Heart left ventricle (tissue), 16 donors: ENCODE results near the gene RAB6B. TPM values are rescaled to one million over a fixed set of nuclear protein-coding genes. Genes with fewer than 3 reads are reported as not detected.

Source experiments
- ATAC-seq, 4 donors: fragments of 200-7000 bp; cut with Tn5 transposase; one replicate each; pipeline ENCODE4 v1.9.1; 2020 to 2022; ENCODE audit warnings: moderate library complexity in 4 of 4, mild to moderate bottlenecking in 3 of 4, moderate number of reproducible peaks in 1 of 4
- DNase-seq, 5 donors: peaks; one replicate each; pipeline ENCODE4 v3.0.0-alpha.2; 2020
- H3K27ac ChIP-seq, 12 donors: fragments of 200-600 bp; sonication (generic) in 4 of 12; one replicate each; pipeline versions ENCODE4 v1.5.0 to v1.8.0; 2016 to 2022; ENCODE audit warnings: mild to moderate bottlenecking in 2 of 12
- H3K27me3 ChIP-seq, 9 donors: fragments of 200-600 bp; sonication (generic) in 2 of 9; one replicate each; pipeline versions ENCODE4 v1.5.1 to v1.8.0; 2016 to 2022; ENCODE audit warnings: mild to moderate bottlenecking in 3 of 9
- H3K36me3 ChIP-seq, 9 donors: fragments of 200-600 bp; sonication (generic) in 2 of 9; one replicate each; pipeline versions ENCODE4 v1.5.0 to v1.8.0; 2018 to 2022; ENCODE audit warnings: mild to moderate bottlenecking in 2 of 9
- H3K4me1 ChIP-seq, 12 donors: fragments of 200-600 bp; sonication (generic) in 4 of 12; one replicate each; pipeline versions ENCODE4 v1.5.0 to v1.8.0; 2016 to 2022; ENCODE audit warnings: mild to moderate bottlenecking in 3 of 12
- H3K4me3 ChIP-seq, 12 donors: fragments of 200-600 bp; sonication (generic) in 4 of 12; one replicate each; pipeline versions ENCODE4 v1.5.0 to v1.8.0; 2017 to 2022; ENCODE audit warnings: mild to moderate bottlenecking in 9 of 12, moderate library complexity in 4 of 12
- H3K9me3 ChIP-seq, 12 donors: fragments of 200-600 bp; sonication (generic) in 4 of 12; one replicate each; pipeline versions ENCODE4 v1.5.0 to v1.8.0; 2016 to 2022; ENCODE audit warnings: mild to moderate bottlenecking in 1 of 12
- POLR2A ChIP-seq, 2 donors: fragments of 450-650 bp; IDR thresholded peaks; one replicate each; pipeline ENCODE4 v1.6.1; 2017; ENCODE audit warnings: antibody characterized with exemption in 2 of 2, mild to moderate bottlenecking in 2 of 2, moderate library complexity in 2 of 2
- WGBS, 4 donors: extraction: QIAGEN DNeasy Blood & Tissue Kit in 2 of 4; methylation state at CpG; one replicate each; pipeline versions ENCODE4 v1.1.5 to v1.1.7; 2013 to 2018; 5-methylcytosine and 5-hydroxymethylcytosine counted together
- intact Hi-C, 10 donors: fragments of 100-400 bp; cut with DNase I; formaldehyde crosslinking; loops; one replicate each; pipeline versions ENCODE4 v1.11.1 to v1.14.2; 2022
- polyA plus RNA-seq, 2 donors: library from polyadenylated mRNA; stranded (reverse); fragments of 200-250 nt; gene quantifications; one replicate each; pipeline ENCODE4 v1.2.3, GENCODE V29; 2013
- total RNA-seq, 9 donors: library from RNA; depleted of rRNA in 2 of 9; stranded (reverse); fragments of >200 nt in 2 of 9; fragmentation: NEBNext Ultra II Directional in 3 of 9; extraction: Animal tissue kit (Norgen Biotek cat#: 25700) in 3 of 9; gene quantifications; one replicate each; pipeline versions ENCODE4 v1.1.0 to v1.2.4, GENCODE V29; 2016 to 2023
- TF ChIP-seq, protein P1 (sequence below), 12 donors: fragments of 200-600 bp; sonication (generic) in 4 of 12; IDR thresholded peaks; one replicate each; pipeline versions ENCODE4 v1.5.0 to v1.8.0; 2018 to 2022; ENCODE audit warnings: antibody characterized with exemption in 12 of 12, mild to moderate bottlenecking in 5 of 12
- donor health status: ischemic (EF 13 %, LVEDD 7.1; RV severe dilation, severe dysfunction).
- donor health status: healthy with polysubstance abuse.
- donor health status: DM: no; HTN: yes; CAD: no.
- donor health status: DM: no; HTN: no; CAD: no.
- donor health status: ischemic (EF 25% LVEDD 6.9; RV normal size, moderate dysfunction).
- donor health status: ischemic (EF 25% LVEDD 5.7; RV mildly dilated, moderate dysfunction).
- donor health status: healthy.
- donor health status: DM: yes; HTN: yes; CAD: no.
- donor health status: ischemic (EF 35%, LVEDD 5.7; RV mildly dilated, moderate dysfunction).
- donor health status: nonischemic (EF 11% LVEDD 7.7; RV severe dilation, severe dysfunction).
- donor health status: DM: yes; HTN: yes; CAD: no.
- donor health status: PGD.
- donor health status: ischemic (EF 29% LVEDD 5.4; RV normal size, mild dysfunction).
- donor health status: nonischemic (EF 23%, LVEDD 6.1; RV moderate dilation, normal function).

The RAB6B gene
- total and polyA plus RNA-seq, 11 donors = 12.4 to 57.2 (median 43.1) TPM

DNA sequence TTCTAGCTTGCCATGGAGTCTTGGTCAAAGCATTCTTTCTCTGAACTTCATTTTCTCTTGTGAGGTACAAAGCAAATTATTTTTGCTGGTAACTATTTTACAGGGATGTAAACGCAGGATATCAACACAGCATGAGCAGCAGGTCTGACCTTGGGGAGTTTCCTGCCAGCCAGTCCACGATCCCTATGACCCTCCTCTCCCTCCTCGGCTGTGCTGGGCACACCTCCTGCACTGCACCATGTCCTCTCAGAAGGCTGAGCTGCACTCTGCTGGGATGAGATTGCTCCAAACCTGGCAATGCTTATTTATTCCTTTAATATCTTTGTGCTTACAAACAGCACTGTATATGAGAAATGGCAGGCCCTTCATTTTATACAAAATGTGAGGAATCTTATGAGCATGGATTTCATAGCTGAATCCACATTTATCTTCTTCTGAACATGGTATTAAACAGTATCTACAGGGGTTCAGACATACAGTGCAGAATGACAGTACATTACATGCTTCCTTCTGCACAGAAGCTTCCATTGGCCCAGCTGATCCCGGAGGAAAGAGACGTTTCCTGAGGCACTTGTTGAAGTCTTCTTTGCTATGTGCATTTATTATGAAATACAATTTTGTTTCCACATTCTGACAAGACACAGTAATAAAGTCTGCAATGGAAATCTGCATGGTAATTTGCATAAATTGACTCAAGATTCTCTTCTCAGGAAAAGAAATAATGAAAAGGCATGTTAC is 41.2 kb downstream of the RAB6B start:
- 35 to 58% (median 45%) methylated on average over 5 of the region's 5 CpGs for WGBS, 4 donors
- DNase-seq (no peak), ATAC-seq (peak in 1 of 4 donors; percentile 30)
- intact Hi-C loops = loop anchor here in 1 of 10 donors (5.0 kb wide), 1 partner anchor 38 kb away; no protein-coding TSS in a partner anchor
- Histone ChIP-seq H3K36me3 (no peaks in the 10 kb centered on the region), H3K4me1 (peaks cover 0 to 38% (median 13%) of the 10 kb centered on the region in 12 donors), H3K27ac (peak overlapping the region in 1 of 12 donors; percentile 16), H3K4me3 (no peak overlapping the region), H3K27me3 (no peaks in the 10 kb centered on the region), H3K9me3 (no peaks in the 10 kb centered on the region)
- no peak for TF ChIP-seq POLR2A (IDR thresholded peaks at IDR 0.05)
- TF ChIP-seq, protein P1, sequence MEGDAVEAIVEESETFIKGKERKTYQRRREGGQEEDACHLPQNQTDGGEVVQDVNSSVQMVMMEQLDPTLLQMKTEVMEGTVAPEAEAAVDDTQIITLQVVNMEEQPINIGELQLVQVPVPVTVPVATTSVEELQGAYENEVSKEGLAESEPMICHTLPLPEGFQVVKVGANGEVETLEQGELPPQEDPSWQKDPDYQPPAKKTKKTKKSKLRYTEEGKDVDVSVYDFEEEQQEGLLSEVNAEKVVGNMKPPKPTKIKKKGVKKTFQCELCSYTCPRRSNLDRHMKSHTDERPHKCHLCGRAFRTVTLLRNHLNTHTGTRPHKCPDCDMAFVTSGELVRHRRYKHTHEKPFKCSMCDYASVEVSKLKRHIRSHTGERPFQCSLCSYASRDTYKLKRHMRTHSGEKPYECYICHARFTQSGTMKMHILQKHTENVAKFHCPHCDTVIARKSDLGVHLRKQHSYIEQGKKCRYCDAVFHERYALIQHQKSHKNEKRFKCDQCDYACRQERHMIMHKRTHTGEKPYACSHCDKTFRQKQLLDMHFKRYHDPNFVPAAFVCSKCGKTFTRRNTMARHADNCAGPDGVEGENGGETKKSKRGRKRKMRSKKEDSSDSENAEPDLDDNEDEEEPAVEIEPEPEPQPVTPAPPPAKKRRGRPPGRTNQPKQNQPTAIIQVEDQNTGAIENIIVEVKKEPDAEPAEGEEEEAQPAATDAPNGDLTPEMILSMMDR (IDR thresholded peaks at IDR 0.05) = no peak

DNA sequence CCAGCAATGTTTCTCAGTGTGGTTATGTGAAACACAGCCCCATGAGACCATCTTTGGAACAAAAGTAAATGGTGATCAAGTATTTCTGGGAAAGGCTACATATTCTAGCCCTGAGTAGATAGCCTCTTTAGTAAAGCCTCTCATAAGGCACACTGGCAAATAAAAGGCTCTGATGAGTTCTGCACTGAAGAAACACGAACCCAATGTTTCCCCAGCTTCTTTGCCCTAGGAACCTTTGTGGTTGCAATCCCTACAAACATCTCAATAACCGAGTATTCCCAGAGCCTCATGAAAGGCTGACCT is 41.8 kb downstream of the RAB6B start:
- Histone ChIP-seq H3K4me1 (peaks cover 0 to 38% (median 13%) of the 10 kb centered on the region in 12 donors), H3K9me3 (no peaks in the 10 kb centered on the region), H3K27me3 (no peaks in the 10 kb centered on the region), H3K36me3 (no peaks in the 10 kb centered on the region), H3K4me3 (no peak overlapping the region), H3K27ac (peak overlapping the region in 2 of 12 donors; percentile 16 to 37)
- no peak for TF ChIP-seq POLR2A (IDR thresholded peaks at IDR 0.05)
- TF ChIP-seq, protein P1 (IDR thresholded peaks at IDR 0.05) = no peak
- 80 to 94% (median 87%) methylated on average over 2 of the region's 2 CpGs for WGBS, 4 donors
- DNase-seq (no peak), ATAC-seq (no peak)
- intact Hi-C loops = loop anchor here in 1 of 10 donors (5.0 kb wide), 1 partner anchor 38 kb away; no protein-coding TSS in a partner anchor

DNA sequence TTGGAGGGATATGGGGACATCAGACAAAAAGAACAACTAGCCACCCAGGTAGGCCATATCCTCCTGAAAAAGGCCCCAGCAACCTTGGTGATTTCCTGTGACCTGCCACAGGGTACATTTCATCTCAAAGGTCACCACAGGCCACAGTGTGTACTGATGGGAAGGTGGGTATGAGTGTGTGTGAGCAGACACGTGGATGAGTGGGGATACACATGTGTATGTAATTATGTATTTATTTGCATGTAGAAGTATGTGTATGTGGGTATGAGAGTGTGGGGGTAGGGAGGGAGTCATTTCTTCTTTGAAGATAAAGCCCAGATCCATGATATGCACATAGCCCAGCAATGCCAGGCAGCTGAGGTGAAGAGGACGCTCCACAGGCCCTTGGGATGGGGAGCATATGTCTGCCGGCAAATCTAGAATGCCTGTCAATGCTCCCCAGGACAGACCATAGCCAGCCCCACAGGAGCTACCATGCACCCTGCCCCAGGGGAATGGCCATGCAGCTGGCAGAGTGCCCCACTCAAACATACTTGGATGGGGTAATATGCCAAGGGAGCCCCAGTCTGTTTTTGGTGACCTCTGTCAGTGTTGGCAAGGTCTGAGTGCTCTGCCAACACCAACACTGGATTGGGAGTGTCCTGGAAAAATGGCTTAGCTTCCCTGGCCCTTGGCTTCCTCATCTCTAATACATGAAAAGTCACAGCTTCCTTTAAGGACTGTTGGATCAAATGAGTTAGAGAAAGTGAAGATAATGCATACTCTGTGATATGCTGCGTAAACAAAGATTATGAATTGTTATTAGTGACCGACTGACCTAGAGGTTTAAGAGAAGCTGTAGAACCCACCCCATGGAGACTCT is 42.4 kb downstream of the RAB6B start:
- ATAC-seq (peak; percentile 37 to 71 (median 64)), DNase-seq (peak in 3 of 5 donors; percentile 40 to 55 (median 48))
- H3K27ac ChIP-seq = peak overlapping the region in 1 of 12 donors; percentile 37
- no peaks in the 10 kb centered on the region for H3K9me3 ChIP-seq
- TF ChIP-seq, protein P1 (IDR thresholded peaks at IDR 0.05) = no peak
- TF ChIP-seq POLR2A (IDR thresholded peaks at IDR 0.05) = no peak
- H3K4me3 ChIP-seq = no peak overlapping the region
- 66 to 77% (median 73%) methylated on average over 5 of the region's 5 CpGs for WGBS, 4 donors
- intact Hi-C loops = loop anchor here in 1 of 10 donors (5.0 kb wide), 1 partner anchor 39 kb away; no protein-coding TSS in a partner anchor
- no peaks in the 10 kb centered on the region for H3K27me3 ChIP-seq
- peaks cover 0 to 38% (median 13%) of the 10 kb centered on the region in 12 donors for H3K4me1 ChIP-seq
- no peaks in the 10 kb centered on the region for H3K36me3 ChIP-seq

DNA sequence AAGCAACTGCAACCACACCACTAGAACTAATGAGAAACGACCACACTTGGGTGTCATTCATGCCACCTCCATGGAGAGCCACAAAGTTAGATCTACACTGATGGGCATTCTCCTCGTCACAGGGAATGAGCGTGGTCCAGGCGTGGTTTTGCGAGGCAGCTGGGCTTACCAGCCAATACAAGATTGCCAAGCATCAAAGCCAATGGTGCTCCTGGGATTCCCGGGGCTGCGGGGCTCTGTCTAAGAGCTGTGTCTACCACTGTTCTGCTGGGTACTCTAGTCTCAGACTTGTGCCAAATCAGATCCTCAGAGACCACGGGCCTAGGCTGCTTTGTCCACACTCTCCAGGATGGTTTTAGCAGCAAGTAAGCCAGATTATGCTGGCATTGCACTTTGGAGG is 43.8 kb downstream of the RAB6B start:
- intact Hi-C loops = loop anchor here in 1 of 10 donors (5.0 kb wide), 1 partner anchor 40 kb away; no protein-coding TSS in a partner anchor
- peaks cover 0 to 38% (median 13%) of the 10 kb centered on the region in 12 donors for H3K4me1 ChIP-seq
- H3K27ac ChIP-seq = no peak overlapping the region
- no peak for ATAC-seq
- whole genome bisulfite sequencing, 4 donors = 90 to 94% (median 90%) methylated on average over 6 to 8 of the region's 8 CpGs
- H3K9me3 ChIP-seq = no peaks in the 10 kb centered on the region
- peak in 1 of 5 donors; percentile 26 for DNase-seq
- H3K4me3 ChIP-seq = no peak overlapping the region
- no peaks in the 10 kb centered on the region for H3K36me3 ChIP-seq
- H3K27me3 ChIP-seq = no peaks in the 10 kb centered on the region
- TF ChIP-seq, protein P1 (IDR thresholded peaks at IDR 0.05) = no peak
- no peak for TF ChIP-seq POLR2A (IDR thresholded peaks at IDR 0.05)
